ENCODE measurements around the gene TNFSF12. TPM values are rescaled to one million over a fixed set of nuclear protein-coding genes. Genes with fewer than 3 reads are reported as not detected.

Gene TNFSF12
- total and polyA plus RNA-seq, 4 donors, result 15.1 to 72.2 (median 40.9) TPM

DNA sequence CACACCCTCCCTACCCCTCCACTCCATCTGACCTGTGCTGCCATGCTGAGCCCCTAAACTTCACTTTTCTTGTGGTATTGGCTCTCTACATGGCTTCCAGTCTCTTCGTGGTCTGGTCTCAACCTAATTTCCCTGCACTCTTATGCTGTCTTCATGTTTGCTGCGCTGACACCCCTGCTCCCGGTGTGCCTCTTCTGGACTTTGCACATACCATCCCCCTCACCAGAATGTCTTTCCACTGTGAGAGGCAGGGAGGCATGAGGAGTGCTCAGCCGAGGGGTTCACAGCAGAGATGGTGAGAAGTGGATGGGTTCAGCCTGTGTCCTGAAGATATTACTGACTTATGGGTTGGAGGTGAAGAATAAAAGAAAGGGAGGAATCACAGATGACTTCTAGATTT is 2.5 kb downstream of the TNFSF12 start:
- DNase-seq (no peak), ATAC-seq (ENCODE audit: insufficient read depth, low FRiP score) (no peak)
- Histone ChIP-seq H3K36me3 (ENCODE audit: control insufficient read depth in 4 of 4, insufficient read depth in 4 of 4, low read length in 4 of 4) (peaks cover 0 to 6% (median under 1%) of the 10 kb centered on the region in 4 donors), H3K4me1 (ENCODE audit: control insufficient read depth in 5 of 5, insufficient read depth in 5 of 5, low read length in 5 of 5) (peaks cover 0 to 10% (median 4%) of the 10 kb centered on the region in 5 donors), H3K27me3 (ENCODE audit: control insufficient read depth in 3 of 3, insufficient read depth in 3 of 3, low read length in 2 of 3) (no peaks in the 10 kb centered on the region), H3K9me3 (ENCODE audit: control insufficient read depth in 4 of 4, insufficient read depth in 3 of 4, low read length in 3 of 4) (no peaks in the 10 kb centered on the region), H3K27ac (ENCODE audit: low read depth in 1 of 2, low read length in 1 of 2) (no peak overlapping the region), H3K9ac (ENCODE audit: insufficient read depth in 1 of 2, low read length in 2 of 2) (no peak overlapping the region), H3K4me3 (no peak overlapping the region)
- WGBS, 2 donors, result 82 to 87% methylated on average over 4 of the region's 4 CpGs
- TF ChIP-seq CTCF (IDR thresholded peaks at IDR 0.05; ENCODE audit: control extremely low read depth, extremely low read depth), result no peak

- Histone ChIP-seq H3K27me3 (ENCODE audit: control insufficient read depth in 3 of 3, insufficient read depth in 3 of 3, low read length in 2 of 3) (no peaks in the 10 kb centered on the region), H3K4me1 (ENCODE audit: control insufficient read depth in 5 of 5, insufficient read depth in 5 of 5, low read length in 5 of 5) (peaks cover 0 to 18% (median 4%) of the 10 kb centered on the region in 5 donors), H3K9me3 (ENCODE audit: control insufficient read depth in 4 of 4, insufficient read depth in 3 of 4, low read length in 3 of 4) (no peaks in the 10 kb centered on the region), H3K36me3 (ENCODE audit: control insufficient read depth in 4 of 4, insufficient read depth in 4 of 4, low read length in 4 of 4) (peaks cover 0 to 6% (median 2%) of the 10 kb centered on the region in 4 donors), H3K4me3 (no peak overlapping the region), H3K9ac (ENCODE audit: insufficient read depth in 1 of 2, low read length in 2 of 2) (no peak overlapping the region), H3K27ac (ENCODE audit: low read depth in 1 of 2, low read length in 1 of 2) (no peak overlapping the region)
- WGBS, 2 donors, result 32 to 57% methylated on average over 6 of the region's 6 CpGs
- ATAC-seq (ENCODE audit: insufficient read depth, low FRiP score) (no peak), DNase-seq (peak in 1 of 3 donors; percentile 15)
- no peak for TF ChIP-seq CTCF (IDR thresholded peaks at IDR 0.05; ENCODE audit: control extremely low read depth, extremely low read depth)
Measured at GRCh38 chr17:7552621-7553051, 3.8 kb downstream of the TNFSF12 start.

GRCh38 chr17:7553356-7553755 is 4.5 kb downstream of the TNFSF12 start:
- TF ChIP-seq CTCF (IDR thresholded peaks at IDR 0.05; ENCODE audit: control extremely low read depth, extremely low read depth), result no peak
- no peak overlapping the region for H3K27ac ChIP-seq (ENCODE audit: low read depth in 1 of 2, low read length in 1 of 2)

More at GRCh38 chr17:7553356-7553755, 4.5 kb downstream of the TNFSF12 start:
- Histone ChIP-seq H3K9me3 (ENCODE audit: control insufficient read depth in 4 of 4, insufficient read depth in 3 of 4, low read length in 3 of 4) (no peaks in the 10 kb centered on the region), H3K9ac (ENCODE audit: insufficient read depth in 1 of 2, low read length in 2 of 2) (no peak overlapping the region), H3K27me3 (ENCODE audit: control insufficient read depth in 3 of 3, insufficient read depth in 3 of 3, low read length in 2 of 3) (no peaks in the 10 kb centered on the region), H3K4me1 (ENCODE audit: control insufficient read depth in 5 of 5, insufficient read depth in 5 of 5, low read length in 5 of 5) (peaks cover 0 to 21% (median 9%) of the 10 kb centered on the region in 5 donors), H3K36me3 (ENCODE audit: control insufficient read depth in 4 of 4, insufficient read depth in 4 of 4, low read length in 4 of 4) (peaks cover 0 to 6% (median 2%) of the 10 kb centered on the region in 4 donors), H3K4me3 (no peak overlapping the region)
- DNase-seq (no peak), ATAC-seq (ENCODE audit: insufficient read depth, low FRiP score) (no peak)
- 91 to 95% methylated on average over 1 of the region's 1 CpG for WGBS, 2 donors

Data from lung (tissue), 12 donors.